ENCODE measurements around the gene ADGRA1.

GRCh38 chr10:133150226-133150625, 62.5 kb downstream of the ADGRA1 start:
- TF ChIP-seq, protein P1, sequence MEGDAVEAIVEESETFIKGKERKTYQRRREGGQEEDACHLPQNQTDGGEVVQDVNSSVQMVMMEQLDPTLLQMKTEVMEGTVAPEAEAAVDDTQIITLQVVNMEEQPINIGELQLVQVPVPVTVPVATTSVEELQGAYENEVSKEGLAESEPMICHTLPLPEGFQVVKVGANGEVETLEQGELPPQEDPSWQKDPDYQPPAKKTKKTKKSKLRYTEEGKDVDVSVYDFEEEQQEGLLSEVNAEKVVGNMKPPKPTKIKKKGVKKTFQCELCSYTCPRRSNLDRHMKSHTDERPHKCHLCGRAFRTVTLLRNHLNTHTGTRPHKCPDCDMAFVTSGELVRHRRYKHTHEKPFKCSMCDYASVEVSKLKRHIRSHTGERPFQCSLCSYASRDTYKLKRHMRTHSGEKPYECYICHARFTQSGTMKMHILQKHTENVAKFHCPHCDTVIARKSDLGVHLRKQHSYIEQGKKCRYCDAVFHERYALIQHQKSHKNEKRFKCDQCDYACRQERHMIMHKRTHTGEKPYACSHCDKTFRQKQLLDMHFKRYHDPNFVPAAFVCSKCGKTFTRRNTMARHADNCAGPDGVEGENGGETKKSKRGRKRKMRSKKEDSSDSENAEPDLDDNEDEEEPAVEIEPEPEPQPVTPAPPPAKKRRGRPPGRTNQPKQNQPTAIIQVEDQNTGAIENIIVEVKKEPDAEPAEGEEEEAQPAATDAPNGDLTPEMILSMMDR (conservative IDR thresholded peaks at IDR 0.05; ENCODE audit: low read length) = no peak
- TF ChIP-seq EZH2phosphoT487 (IDR thresholded peaks at IDR 0.05; ENCODE audit: borderline replicate concordance) = no peak
